Suppressor macrophage treated with lipopolysaccharide for 4 hours (primary cell): ENCODE results near the gene TBX20.
"Not testable (repeated sequence)": the region's sequence is repeated elsewhere in the genome, so short reads cannot be mapped to it uniquely, and the experiment has no call there.

Experiments used
- DNase-seq: peaks from one replicate; pipeline ENCODE4 v3.0.0-alpha.2; 2020

Gene TBX20

GRCh38 chr7:35255443-35256255, 1.7 kb upstream of the TBX20 start:
- no peak for DNase-seq

DNA sequence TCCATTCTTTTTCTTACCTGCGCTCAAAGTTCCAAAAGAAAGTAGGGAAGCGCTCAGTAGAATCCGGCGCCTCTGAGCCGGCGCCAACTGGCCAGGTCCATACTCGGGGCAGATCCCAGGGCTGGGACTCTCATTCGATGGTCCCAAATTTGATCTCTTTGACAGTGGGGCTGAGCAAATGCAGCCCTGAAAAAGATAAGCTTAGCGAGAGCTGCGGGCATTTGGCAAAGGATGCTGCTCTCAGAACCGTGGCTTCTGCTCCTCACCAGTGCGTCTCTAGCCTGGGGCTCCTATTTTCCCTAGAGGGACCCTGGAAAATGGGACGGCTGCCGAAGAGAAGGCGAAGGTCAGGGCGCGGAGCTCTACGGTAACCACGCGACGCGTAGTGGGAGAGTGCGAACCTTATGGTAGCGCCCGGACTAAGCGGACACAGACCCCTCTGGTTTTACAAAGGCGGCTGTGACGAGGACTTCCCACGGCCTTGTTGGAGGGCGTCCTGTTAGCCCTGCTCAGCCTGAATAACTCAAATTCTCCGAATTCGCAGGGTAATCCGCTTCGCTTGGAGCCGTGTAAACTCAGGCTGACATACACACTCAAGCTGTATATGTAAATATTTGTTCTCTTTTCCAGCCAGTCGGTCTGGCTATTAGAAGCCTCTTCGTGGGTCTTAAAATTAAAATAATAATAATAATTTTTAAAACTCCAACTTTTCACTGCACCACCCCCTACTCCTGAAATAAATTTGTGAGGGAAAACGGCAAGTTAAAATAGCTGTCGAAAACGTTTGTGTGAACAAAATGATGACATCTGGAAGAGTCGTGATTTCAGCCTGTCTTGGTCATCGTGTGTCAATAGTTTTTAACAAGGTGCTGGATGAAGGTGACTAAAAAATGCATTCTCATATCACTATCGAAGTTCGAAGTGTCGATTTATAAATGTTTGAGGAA, 869 bp upstream of the TBX20 start:
- DNase-seq = no peak

DNA sequence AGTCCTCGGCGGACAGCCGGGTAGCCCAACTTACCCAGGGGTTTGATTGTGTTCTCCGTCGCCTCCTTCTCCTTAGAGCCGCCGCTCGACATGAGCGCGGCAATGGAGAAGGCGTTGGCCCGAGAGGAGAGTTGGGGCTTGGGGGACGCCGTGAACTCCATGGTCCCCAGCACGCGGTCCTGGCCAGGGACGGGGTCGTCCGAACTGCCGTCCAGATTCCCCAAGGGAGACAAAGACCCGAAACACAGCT, 515 bp downstream of the TBX20 start:
- DNase-seq = no peak

DNA sequence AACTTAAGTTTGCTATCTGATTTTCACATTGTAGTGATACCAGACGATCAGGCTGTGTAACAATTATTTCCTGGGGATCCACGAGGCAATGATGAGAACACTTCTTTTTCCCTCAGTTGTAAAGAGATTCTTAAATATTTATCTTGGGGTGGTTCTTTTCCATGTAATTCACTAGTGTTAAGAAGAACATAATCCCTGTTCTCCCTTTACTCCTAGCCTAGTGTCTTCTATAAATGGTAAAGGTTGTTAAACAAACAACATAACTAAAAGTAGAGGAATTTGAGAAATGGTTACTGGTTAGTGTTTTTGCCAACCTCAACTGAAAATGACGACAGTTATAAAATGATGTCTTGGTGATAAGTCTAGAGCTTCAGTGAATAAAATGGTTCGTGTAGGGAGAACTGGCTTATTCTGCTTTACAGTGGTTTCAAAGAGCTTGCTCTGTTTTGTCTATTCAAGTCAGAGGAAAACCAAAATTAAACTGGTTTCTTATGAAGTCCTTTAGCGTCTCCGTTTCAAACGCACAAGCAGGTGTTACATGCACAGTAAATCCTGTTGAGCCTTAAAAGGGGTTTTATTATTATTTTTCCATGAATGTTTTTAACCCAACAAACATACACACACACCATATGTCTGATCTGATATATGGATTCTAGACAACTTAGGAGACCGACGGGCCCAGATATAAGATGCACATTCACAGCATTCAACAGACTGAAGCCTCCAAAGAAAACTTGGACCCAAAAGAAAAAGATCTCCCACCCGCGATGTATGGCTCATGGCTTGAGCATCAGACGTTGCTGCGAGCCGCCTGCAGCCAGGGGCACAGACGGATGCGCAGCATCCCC, 1.1 kb downstream of the TBX20 start:
- no peak for DNase-seq

DNA sequence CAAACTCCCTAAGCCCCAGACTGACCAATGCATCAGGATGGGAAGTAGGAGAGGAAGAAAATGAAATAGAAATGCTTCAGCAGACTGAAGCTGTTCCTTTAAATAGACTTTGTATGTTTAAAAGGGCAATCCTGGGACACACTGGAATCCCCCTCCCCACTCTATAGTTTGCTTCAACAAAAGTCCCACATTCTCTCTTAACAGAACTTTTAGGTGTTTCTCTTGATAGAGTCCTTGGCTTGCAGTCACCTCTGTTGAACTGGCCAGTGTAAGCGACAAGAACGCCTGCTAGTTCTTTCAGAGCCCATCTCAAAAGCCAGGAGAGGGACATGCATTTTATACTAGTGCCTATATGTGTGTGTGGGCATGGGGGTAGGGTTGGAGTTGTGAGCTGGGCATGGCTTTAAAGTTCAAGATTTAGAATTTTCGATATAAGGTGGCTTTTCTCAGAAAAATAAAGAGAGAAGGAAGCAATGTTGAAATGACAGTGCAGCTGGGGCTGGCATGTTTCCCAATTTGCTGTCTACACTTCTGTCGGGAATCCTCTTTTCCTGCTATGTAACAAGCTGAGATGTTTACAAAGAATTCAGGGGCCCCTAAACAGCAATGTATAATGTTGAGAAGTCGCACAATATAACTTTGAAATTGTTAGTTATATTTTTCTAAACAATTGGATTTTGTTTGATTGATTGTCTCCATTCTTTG, 2.1 kb downstream of the TBX20 start:
- no peak for DNase-seq

GRCh38 chr7:35250941-35251340, 3.0 kb downstream of the TBX20 start:
- no peak for DNase-seq

DNA sequence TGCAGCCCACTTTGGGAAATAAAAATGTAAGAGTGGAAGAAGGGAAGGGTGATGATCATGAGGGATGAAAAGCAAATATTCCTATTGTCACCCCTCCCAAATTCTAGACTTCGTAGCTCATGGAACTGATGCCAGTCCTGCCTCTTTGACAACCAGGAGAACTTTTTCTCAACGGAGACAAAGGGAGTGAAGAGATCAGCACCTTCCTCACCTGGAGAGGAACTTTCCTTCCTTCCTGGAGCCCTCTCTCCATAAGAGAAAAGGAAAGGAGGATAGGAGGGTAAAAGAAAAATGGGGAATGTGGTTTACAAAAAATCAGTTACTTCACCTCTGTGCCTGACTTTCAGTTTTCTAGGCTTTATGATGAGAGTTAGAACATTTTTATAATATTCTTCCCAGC, 3.4 kb downstream of the TBX20 start:
- no peak for DNase-seq

GRCh38 chr7:35249537-35249907, 4.4 kb downstream of the TBX20 start:
- DNase-seq = no peak

GRCh38 chr7:35248576-35249536, 5.0 kb downstream of the TBX20 start:
- no peak for DNase-seq

DNA sequence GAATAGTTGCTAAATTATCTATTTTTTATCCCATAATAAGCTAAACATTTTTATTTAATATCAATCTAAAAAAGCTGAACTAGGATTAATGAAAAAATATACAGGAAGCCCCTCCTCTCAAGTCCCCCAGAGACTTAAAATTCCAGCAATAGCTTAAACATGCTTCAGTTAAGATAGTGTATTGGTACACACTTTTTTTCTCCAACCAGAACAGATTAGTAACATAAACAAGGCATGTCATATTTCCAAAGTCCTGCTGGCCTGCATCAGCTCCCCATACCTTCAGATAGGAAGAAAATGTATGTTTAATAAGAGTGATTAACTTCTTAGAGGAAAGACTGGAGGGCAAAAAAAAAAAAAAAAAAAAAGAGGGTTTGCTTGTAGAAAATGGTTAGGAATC, 7.1 kb downstream of the TBX20 start:
- DNase-seq = no peak

DNA sequence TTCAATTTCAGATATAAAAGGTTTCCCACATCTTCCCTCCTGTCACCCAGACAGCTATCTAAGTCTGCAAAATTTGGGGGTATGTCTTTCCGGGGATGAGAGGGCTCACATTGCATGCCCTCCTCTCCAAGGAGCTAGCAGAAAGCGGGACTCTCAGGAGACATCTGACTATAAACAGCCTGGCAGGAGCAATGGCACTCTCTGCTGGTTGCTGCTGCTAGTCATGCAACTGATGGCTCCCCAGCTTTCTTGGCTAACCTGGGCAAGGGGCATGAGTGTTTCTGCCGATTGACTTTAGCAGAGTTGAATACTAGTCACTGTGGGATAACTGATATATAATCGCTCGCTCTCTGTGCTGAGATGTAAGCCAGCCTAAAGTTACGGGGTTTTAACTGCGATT, 12.0 kb downstream of the TBX20 start:
- no peak for DNase-seq

GRCh38 chr7:35241436-35241835, 12.5 kb downstream of the TBX20 start:
- no peak for DNase-seq

DNA sequence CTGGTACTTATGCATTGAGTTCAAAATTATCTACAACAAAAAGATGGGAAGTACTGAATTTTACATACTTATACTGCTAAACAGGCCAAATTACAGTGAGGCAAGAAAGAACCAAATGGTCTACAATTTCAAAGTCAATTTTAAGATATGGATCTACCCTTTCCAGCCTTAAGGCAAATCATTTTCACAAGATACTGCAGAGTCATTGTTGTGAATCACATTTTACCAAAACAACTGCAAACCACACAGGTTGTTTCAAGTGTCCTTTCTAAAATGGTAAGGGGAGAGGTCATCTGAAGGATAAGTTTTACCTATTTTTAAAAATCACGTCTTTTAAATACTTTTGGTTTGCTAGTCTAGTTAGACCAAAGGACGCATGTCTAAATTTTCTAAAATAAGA, 12.9 kb downstream of the TBX20 start:
- DNase-seq = not testable (repeated sequence)

- not testable (repeated sequence) for DNase-seq
Observed at GRCh38 chr7:35238456-35238855, 15.4 kb downstream of the TBX20 start.

- no peak for DNase-seq
Observed at GRCh38 chr7:35232994-35233393, 20.9 kb downstream of the TBX20 start.

DNA sequence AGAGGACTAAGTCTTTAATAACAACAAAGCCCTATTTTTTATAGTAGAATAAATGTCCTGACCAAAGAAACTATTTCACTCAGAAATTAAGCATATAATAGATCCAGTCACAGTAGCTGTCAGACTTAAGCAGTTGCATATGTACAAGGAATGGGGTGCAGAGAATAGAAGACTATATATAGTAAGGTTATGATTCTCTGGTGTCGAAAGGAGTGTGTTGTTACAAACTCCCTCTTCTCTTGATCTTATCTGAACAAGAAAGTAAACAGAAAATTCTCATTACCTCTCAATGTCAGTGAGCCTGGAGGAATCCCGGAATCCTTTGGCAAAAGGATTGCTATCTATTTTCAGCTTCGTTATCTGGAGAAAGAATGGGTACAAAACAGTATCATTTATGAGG, 22.7 kb downstream of the TBX20 start:
- DNase-seq = not testable (repeated sequence)

DNA sequence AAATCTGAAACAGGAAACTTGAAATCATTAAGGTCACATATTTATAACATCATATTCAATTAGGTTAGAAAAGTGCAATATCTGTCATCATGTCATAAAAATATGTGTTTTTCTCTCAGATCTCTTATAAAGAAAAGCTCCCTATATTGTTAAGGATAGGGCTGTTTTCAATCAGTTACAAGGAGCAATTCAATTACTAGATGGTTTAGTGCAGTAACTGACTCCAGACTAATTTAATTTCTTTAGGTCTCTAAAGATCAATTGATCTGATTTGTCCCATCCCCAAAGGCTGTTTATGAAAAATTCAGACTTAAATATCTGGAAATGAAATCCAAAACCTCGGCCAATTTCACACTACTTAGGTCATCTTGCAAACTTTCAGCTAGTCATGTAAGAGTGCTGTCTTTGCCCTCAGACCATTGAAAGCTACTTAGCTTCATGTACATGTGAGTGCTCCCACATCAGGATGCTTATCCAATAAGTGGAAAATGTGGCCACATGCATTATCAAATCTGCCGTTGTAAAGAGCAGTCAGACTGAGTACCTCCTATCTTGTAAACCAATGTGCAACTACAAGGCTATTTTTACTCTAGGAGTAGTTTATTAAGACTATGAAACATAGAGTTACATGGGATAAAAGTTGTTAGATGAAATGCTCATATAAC, 24.7 kb downstream of the TBX20 start:
- not testable (repeated sequence) for DNase-seq

- DNase-seq = not testable (repeated sequence)
Observed at GRCh38 chr7:35228496-35229051, 25.3 kb downstream of the TBX20 start.

DNA sequence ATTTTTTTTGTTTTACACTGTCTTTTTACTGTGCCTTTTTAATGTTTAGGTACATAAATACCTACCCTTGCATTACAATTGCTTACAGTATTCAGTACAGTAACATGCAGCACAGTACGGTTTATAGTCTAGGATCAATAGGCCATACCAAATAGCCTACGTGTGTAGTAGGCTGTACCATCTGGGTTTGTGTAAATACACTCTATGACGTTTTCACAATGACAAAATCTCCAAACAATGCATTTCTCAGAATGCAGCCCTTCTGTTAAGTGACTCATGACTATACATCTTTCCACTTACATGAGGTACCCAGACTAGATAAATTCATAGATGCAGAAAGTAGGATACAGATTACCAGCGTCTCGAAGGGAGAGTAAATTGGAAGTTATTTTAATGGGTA, 26.5 kb downstream of the TBX20 start:
- not testable (repeated sequence) for DNase-seq

DNA sequence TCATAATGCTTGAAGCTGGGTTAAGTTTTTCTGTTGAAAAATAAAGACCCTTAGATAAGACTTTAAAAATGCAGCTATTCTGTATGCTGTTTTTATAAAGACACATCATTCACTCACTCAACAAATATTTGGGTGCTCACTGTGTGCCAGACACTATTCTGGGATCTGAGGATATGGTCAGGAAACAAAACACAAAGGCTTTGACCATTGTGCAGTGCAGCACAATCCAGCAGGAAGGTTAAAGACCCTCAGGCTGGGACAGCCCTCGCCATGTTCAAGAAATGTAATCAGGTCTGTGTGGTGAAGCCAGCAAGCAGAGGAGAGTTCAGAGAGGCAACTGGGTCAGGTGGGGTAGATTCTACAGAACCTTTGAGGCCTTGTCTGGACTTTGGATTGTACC, 31.5 kb downstream of the TBX20 start:
- DNase-seq = not testable (repeated sequence)

- not testable (repeated sequence) for DNase-seq
Observed at GRCh38 chr7:35220176-35220575, 33.7 kb downstream of the TBX20 start.
